Measurements from ENCODE around the gene ZNF518B. TPM values are rescaled to one million over a fixed set of nuclear protein-coding genes. Genes with fewer than 3 reads are reported as not detected.

Gene ZNF518B, protein sequence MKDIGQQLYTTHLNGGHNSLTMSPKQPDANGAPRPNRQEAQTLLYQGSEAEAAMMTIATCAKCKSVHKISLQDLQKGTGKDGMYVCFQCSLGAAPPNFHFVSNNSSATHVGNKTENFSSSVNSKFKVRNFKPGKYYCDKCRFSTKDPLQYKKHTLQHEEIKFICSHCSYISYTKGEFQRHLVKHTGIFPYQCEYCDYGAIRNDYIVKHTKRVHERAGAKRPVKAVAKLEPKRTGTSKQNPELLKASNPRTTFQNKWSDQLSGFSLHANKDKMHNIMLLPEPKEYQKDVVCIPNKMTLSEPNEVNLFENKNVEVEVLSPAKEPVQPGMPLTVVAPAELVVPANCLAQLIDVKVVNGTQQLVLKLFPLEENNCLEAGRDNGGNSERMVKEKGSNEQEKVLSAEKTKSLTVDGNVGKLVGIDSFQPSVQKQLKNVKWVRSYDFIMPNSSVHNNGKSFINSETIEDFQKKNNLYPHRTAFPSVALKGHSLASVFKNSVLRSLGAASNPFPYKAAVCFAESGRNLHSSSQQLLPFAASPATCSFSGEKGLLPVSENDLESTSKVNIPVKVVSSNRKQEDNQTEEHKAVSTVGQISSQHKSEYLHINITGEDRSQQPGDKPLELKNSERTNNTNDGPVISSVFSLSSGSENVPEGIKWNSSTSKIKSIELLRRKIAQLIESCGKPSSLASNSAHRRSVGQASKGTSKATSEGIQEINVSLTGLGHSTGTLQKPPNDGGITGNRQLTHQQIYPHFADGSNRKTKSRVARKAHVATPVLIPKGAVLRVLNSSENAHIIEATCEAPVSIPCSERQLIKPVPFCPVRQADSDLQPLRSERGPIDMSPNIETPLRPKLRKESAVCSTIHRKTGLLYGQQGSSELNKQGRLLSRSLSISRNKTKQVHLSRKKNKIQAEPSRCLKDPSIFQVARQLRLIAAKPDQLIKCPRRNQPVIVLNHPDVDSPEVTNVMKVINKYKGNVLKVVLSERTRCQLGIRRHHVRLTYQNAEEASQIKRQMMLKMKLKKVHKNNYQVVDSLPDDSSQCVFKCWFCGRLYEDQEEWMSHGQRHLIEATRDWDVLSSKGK
- 3.1 and 3.6 TPM in 2 replicates for polyA plus RNA-seq (2012; rRNA removed)
- polyA plus RNA-seq (2012; cell fraction: cytosol; rRNA removed), result 3.6 and 3.7 TPM in 2 replicates
- polyA plus RNA-seq (2012; cell fraction: nucleus; rRNA removed), result 2.7 and 4.5 TPM in 2 replicates

DNA sequence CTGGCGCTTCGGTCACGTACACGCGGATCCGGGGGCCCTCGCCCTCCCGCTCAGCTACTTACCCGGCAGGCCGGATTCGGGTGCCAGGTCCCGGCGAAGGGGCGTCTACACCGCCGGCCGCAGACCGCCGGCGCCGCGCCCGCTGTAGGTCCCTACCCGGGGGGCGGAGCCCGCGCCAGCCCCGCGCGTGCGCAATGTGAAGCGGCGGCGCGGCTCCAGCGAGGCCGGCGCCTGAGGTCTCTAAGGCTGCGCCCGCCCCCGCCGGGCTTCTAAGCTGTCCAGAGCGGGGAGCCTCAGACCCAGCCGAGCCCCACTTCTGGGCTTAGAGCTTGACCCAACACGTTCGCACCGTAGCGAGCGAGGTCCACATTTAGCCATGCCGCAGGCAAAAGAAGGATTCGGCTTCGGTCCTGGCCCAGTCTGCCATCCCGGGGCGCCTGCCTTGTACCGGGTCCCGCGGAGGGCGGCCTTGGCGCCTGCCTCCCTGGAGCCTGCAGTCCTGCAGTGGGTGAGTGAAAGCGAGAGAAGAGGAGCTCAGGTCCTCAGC, at the start of gene ZNF518B:
ZNF518B (minus strand) TSS at position 172 of the 547 bp plus-strand sequence. CDS start 11,098 bp downstream, outside the sequence.
- POLR2A ChIA-PET, result no interaction called here
- peak within 1 kb of the TSS; percentile 21; the same call in 1 of the 2 replicates for H3K9ac ChIP-seq
- no peaks in the 10 kb centered on the region for H3K9me2 ChIP-seq
- no peak within 1 kb of the TSS; a peak in 1 of 4 replicates for H3K27ac ChIP-seq (ENCODE audit: low read depth in 2 of 2, low read length in 1 of 2)
- DNase-seq, result peak; percentile 93
- H4K20me1 ChIP-seq (ENCODE audit: insufficient read depth), result no peaks in the 10 kb centered on the region
- peak within 1 kb of the TSS; percentile 78 for H3K4me2 ChIP-seq
- CTCF ChIA-PET, result interaction anchor here (0.9 to 1.2 kb wide), 3 partner anchors 17 to 80 kb away, joined by 3 to 4 read pairs (median 3); no protein-coding TSS in a partner anchor
- 0% methylated on average over 3 of the region's 60 CpGs for WGBS (ENCODE audit: low lambda C conversion rate)
- no peaks in the 10 kb centered on the region for H3K9me3 ChIP-seq
- no peaks in the 10 kb centered on the region for H3F3A ChIP-seq (replicated peaks; ENCODE audit: insufficient read depth)
- peaks cover 11 to 14% of the 10 kb centered on the region in 2 experiments for H3K36me3 ChIP-seq (replicated peaks in 1 of 2; ENCODE audit: control insufficient read depth in 1 of 2, insufficient read depth in 2 of 2, low read length in 1 of 2)
- TF ChIP-seq NRF1 (IDR thresholded peaks at IDR 0.05; ENCODE audit: low read depth, low read length) (peak; percentile 78), TCF12 (IDR thresholded peaks at IDR 0.05) (no peak)
- TF ChIP-seq, protein P1, sequence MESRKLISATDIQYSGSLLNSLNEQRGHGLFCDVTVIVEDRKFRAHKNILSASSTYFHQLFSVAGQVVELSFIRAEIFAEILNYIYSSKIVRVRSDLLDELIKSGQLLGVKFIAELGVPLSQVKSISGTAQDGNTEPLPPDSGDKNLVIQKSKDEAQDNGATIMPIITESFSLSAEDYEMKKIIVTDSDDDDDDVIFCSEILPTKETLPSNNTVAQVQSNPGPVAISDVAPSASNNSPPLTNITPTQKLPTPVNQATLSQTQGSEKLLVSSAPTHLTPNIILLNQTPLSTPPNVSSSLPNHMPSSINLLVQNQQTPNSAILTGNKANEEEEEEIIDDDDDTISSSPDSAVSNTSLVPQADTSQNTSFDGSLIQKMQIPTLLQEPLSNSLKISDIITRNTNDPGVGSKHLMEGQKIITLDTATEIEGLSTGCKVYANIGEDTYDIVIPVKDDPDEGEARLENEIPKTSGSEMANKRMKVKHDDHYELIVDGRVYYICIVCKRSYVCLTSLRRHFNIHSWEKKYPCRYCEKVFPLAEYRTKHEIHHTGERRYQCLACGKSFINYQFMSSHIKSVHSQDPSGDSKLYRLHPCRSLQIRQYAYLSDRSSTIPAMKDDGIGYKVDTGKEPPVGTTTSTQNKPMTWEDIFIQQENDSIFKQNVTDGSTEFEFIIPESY (IDR thresholded peaks at IDR 0.05; ENCODE audit: borderline replicate concordance, low read depth), result no peak
- H3K4me1 ChIP-seq (ENCODE audit: control insufficient read depth in 1 of 2, insufficient read depth in 2 of 2, low read depth in 1 of 2, low read length in 1 of 2), result peaks cover 0 to 6% of the 10 kb centered on the region in 2 experiments; a peak in 1 of 4 replicates
- H3K4me3 ChIP-seq (ENCODE audit: low read depth in 2 of 2, low read length in 1 of 2), result peak within 1 kb of the TSS; percentile 57 to 58
- peak within 1 kb of the TSS; percentile 87 for H2AFZ ChIP-seq (ENCODE audit: low read depth)
- no peaks in the 10 kb centered on the region for H3K27me3 ChIP-seq (ENCODE audit: insufficient read depth)
- H3K79me2 ChIP-seq (ENCODE audit: insufficient read depth), result peaks cover 15% of the 10 kb centered on the region; the same call in 1 of the 2 replicates

DNA sequence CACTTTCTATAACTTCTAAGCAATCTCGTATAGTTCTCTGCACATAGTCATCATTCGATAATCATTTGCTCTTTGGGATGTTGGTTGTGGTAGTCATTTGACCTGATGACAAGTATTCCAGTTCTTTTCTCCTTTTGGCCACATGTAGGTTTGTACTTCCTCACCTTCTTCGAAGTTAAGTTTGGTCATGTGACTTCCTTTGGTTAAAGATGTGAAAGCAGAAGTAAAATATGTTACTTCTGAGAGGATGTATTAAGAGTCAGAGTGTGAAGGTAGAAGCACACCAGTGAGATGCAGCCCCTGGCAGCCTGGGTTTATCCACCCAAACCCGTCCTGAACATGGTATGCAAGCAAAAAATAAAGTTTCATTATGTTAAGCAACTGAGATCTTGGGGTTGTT, 48.9 kb upstream of the ZNF518B start:
- Histone ChIP-seq H3F3A (replicated peaks; ENCODE audit: insufficient read depth) (no peaks in the 10 kb centered on the region), H3K4me1 (ENCODE audit: control insufficient read depth in 1 of 2, insufficient read depth in 2 of 2, low read depth in 1 of 2, low read length in 1 of 2) (no peaks in the 10 kb centered on the region), H3K27ac (ENCODE audit: low read depth in 2 of 2, low read length in 1 of 2) (no peak overlapping the region), H3K9me3 (no peaks in the 10 kb centered on the region), H3K4me3 (ENCODE audit: low read depth in 2 of 2, low read length in 1 of 2) (no peak overlapping the region), H3K27me3 (ENCODE audit: insufficient read depth) (no peaks in the 10 kb centered on the region; the same call in 1 of the 2 replicates), H2AFZ (ENCODE audit: low read depth) (no peak overlapping the region), H3K79me2 (ENCODE audit: insufficient read depth) (no peaks in the 10 kb centered on the region), H3K36me3 (replicated peaks in 1 of 2; ENCODE audit: control insufficient read depth in 1 of 2, insufficient read depth in 2 of 2, low read length in 1 of 2) (no peaks in the 10 kb centered on the region), H3K9ac (no peak overlapping the region), H4K20me1 (ENCODE audit: insufficient read depth) (no peaks in the 10 kb centered on the region), H3K4me2 (no peak overlapping the region), H3K9me2 (no peaks in the 10 kb centered on the region)
- 7% methylated on average over 4 of the region's 4 CpGs for WGBS (ENCODE audit: low lambda C conversion rate)
- no peak for DNase-seq
- POLR2A ChIA-PET, result no interaction called here
- CTCF ChIA-PET, result no interaction called here
- TF ChIP-seq MEF2A (IDR thresholded peaks at IDR 0.05; ENCODE audit: borderline replicate concordance, low read depth) (no peak), NFIC (IDR thresholded peaks at IDR 0.05; ENCODE audit: borderline replicate concordance) (no peak), SIN3A (IDR thresholded peaks at IDR 0.05; ENCODE audit: borderline replicate concordance, low read depth, low read length) (no peak), EZH2phosphoT487 (IDR thresholded peaks at IDR 0.05; ENCODE audit: borderline replicate concordance, low read depth) (no peak), FOXM1 (IDR thresholded peaks at IDR 0.05; ENCODE audit: low read depth) (no peak)
